Activated T-cell treated with anti-CD3 and anti-CD28 coated beads, Interleukin-2, amount 50 U/mL, for 1 hour (primary cell): ENCODE results near the gene RAB25.
"Not testable (repeated sequence)": the region's sequence is repeated elsewhere in the genome, so short reads cannot be mapped to it uniquely, and the experiment has no call there.

ENCODE experiments used
- DNase-seq: peaks from one replicate; pipeline ENCODE4 v3.0.0-alpha.2; 2020

The RAB25 gene

GRCh38 chr1:156104065-156104810 is 43.3 kb downstream of the RAB25 start:
- peak; percentile 65 for DNase-seq

- no peak for DNase-seq
Measured at GRCh38 chr1:156104861-156105832, 44.2 kb downstream of the RAB25 start.

- no peak for DNase-seq
Measured at GRCh38 chr1:156106624-156107488, 45.9 kb downstream of the RAB25 start.

GRCh38 chr1:156108057-156108456 is 47.1 kb downstream of the RAB25 start:
- no peak for DNase-seq

GRCh38 chr1:156108664-156109241 is 47.8 kb downstream of the RAB25 start:
- no peak for DNase-seq

- no peak for DNase-seq
Measured at GRCh38 chr1:156110252-156110651, 49.3 kb downstream of the RAB25 start.

GRCh38 chr1:156111355-156111962 is 50.5 kb downstream of the RAB25 start:
- DNase-seq, result no peak

- DNase-seq, result no peak
Measured at GRCh38 chr1:156112276-156113137, 51.5 kb downstream of the RAB25 start.

- no peak for DNase-seq
Measured at GRCh38 chr1:156113282-156113950, 52.5 kb downstream of the RAB25 start.

GRCh38 chr1:156114101-156114918 is 53.4 kb downstream of the RAB25 start, which contains the start of gene LMNA:
TSS of gene LMNA (plus strand) at chr1:156114711. CDS start at chr1:156114919, 208 bp downstream.
- peak; percentile 81 for DNase-seq

GRCh38 chr1:156114919-156115513 is 54.1 kb downstream of the RAB25 start:
- DNase-seq, result peak; percentile 59

GRCh38 chr1:156115514-156116374 is 54.8 kb downstream of the RAB25 start:
- DNase-seq, result no peak

GRCh38 chr1:156116731-156117130 is 55.8 kb downstream of the RAB25 start:
- not testable (repeated sequence) for DNase-seq

GRCh38 chr1:156117414-156118176 is 56.6 kb downstream of the RAB25 start:
- no peak for DNase-seq

- DNase-seq, result no peak
Measured at GRCh38 chr1:156118177-156118868, 57.4 kb downstream of the RAB25 start.

- DNase-seq, result peak; percentile 57
Measured at GRCh38 chr1:156119503-156120209, 58.7 kb downstream of the RAB25 start.
